Measurements from ENCODE around the gene MIGA1. TPM values are rescaled to one million over a fixed set of nuclear protein-coding genes. Genes with fewer than 3 reads are reported as not detected.

MIGA1 gene
- total RNA-seq, 1 donor from 2014 or later, result 10.8 TPM

DNA sequence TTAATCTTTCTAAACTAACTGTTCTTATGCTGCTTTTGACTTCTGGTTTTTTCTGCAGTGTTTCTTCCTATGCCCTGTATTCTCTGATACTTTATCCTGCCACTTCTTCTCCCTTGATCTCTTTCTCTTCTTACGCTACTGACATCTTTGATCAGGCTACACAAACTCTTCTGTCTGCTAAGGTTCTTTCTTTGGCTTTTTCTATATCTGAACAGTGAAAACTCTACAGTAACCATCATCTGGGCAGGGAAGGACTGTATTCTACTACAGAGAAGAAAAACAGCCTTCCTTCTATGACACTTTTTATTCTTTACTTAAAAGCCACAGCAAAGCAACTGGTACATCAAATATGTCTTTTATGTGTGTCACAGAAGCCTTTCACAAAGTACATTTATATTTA is 101.6 kb downstream of the MIGA1 start:
- Histone ChIP-seq H3K9me3 (no peaks in the 10 kb centered on the region), H3K4me1 (no peaks in the 10 kb centered on the region), H3K36me3 (no peaks in the 10 kb centered on the region), H3K4me3 (no peak overlapping the region), H3K27me3 (no peaks in the 10 kb centered on the region), H3K27ac (no peak overlapping the region)
- TF ChIP-seq, protein P1, sequence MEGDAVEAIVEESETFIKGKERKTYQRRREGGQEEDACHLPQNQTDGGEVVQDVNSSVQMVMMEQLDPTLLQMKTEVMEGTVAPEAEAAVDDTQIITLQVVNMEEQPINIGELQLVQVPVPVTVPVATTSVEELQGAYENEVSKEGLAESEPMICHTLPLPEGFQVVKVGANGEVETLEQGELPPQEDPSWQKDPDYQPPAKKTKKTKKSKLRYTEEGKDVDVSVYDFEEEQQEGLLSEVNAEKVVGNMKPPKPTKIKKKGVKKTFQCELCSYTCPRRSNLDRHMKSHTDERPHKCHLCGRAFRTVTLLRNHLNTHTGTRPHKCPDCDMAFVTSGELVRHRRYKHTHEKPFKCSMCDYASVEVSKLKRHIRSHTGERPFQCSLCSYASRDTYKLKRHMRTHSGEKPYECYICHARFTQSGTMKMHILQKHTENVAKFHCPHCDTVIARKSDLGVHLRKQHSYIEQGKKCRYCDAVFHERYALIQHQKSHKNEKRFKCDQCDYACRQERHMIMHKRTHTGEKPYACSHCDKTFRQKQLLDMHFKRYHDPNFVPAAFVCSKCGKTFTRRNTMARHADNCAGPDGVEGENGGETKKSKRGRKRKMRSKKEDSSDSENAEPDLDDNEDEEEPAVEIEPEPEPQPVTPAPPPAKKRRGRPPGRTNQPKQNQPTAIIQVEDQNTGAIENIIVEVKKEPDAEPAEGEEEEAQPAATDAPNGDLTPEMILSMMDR (IDR thresholded peaks at IDR 0.05), result no peak
- no peak for TF ChIP-seq POLR2A (IDR thresholded peaks at IDR 0.05)
- intact Hi-C loops (cut with DNase I), result no loop called here
- no peak for DNase-seq (ENCODE audit: extremely low spot score in 2 of 2)

DNA sequence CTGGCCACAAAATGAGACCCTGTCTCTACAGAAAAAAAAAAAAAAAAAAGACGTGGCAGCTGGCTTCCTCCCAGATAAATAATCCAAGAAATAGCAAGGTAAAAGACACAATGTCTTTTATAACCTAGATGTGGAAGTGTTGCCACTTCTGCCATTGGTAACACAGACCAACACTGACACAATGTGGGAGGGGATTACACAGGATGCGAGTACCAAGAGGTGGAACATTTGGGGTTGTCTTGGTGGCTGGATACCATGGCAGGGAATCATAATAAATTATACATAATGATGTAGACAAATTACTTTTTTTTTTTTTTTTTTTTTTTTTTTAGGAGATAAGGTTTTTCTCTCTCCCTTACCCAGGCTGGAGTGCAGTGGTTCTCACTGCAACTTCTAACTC is 103.0 kb downstream of the MIGA1 start:
- no peak for DNase-seq (ENCODE audit: extremely low spot score in 2 of 2)
- H3K4me3 ChIP-seq, result no peak overlapping the region
- H3K4me1 ChIP-seq, result no peaks in the 10 kb centered on the region
- TF ChIP-seq, protein P1 (IDR thresholded peaks at IDR 0.05), result no peak
- TF ChIP-seq POLR2A (IDR thresholded peaks at IDR 0.05), result no peak
- TF ChIP-seq POLR2AphosphoS5 (IDR thresholded peaks at IDR 0.05; ENCODE audit: insufficient read depth in 1 of 2, low read depth in 1 of 2), result no peak
- H3K27ac ChIP-seq, result no peak overlapping the region
- no peaks in the 10 kb centered on the region for H3K36me3 ChIP-seq
- no peaks in the 10 kb centered on the region for H3K27me3 ChIP-seq
- intact Hi-C loops (cut with DNase I), result no loop called here
- H3K9me3 ChIP-seq, result no peaks in the 10 kb centered on the region

DNA sequence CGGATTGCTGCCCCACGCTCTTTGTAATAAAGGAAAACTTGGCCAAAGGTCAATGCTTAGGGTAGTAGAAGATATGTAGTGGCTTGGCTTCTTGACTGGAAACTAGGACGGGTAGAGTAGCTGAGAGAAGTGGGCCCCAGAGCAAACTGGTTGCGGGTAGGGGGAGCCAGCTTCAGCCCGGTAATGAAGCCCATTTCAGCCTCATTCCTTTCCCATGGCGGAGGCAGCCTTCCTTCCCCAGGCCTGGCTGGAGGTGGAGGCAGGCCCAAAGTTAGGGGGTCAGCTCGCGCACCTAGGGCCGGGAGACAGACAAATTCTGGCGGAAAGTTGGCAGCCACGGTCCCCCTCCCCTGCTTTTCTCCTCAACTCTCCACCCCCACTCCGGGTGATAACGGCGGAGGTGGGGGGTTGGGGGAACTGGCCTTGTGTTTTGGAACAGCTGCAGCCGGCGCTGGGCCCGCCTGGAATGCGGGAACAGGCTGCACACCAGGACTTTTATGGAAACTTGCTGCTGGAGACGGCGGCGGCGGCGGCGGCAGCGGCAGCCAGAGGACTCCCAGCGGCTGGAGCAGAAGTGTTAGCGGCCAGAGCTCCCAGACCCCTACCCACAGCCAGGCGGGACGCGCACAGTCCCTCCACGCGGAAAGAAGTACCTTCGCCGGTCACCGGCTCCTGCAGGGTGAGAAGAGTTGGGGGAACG is 108.8 kb downstream of the MIGA1 start, which contains the start of gene NEXN:
NEXN (plus strand) TSS at position 544 of the 700 bp plus-strand sequence. CDS start 27,483 bp downstream, outside the sequence.
- intact Hi-C loops (cut with DNase I), result loop anchor here (5.0 kb wide), 1 partner anchor 51 kb away; no protein-coding TSS in a partner anchor

DNA sequence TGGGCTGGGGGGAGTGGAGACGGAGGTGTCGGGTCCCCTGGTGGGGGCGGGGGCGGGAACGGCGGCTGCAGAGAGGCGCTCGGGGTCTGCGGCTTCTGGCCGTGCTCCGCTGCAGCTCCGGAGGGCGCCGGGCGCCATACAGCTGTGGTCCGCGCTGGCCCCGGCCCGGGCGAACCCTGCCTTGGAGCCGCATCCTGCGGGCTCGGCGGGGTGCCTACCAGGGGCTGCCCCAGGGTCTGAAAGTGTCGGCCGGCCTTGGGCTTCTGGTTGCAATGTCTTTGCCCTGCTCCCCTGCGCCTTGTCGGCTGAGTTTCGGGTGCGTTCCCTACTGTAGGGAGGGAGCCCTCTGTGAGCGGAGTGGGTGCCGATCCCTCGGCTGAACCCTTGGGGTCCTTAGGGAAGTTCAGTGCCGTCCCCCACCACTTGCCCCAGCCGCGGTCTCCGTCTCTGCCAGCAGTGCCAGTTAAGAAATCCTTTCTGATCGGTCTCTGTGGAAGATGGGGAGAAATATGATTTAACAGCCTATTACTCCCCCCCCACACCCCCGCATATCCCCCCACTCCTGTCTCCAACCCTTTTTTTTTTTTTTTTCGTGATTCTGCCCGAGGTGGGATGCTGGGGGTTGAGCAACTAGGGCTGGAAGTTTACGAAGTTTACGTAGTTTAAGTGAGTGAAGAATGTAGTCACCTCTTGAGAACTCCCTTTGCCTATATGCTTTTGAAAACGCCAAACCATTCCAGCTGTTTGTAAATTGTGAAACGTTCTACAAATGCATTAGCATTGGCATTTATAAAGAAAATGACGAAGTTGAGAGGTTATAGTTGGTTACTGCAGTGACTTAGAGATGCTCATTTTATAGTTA is 109.6 kb downstream of the MIGA1 start:
- TF ChIP-seq, protein P1 (IDR thresholded peaks at IDR 0.05), result no peak
- TF ChIP-seq POLR2A (IDR thresholded peaks at IDR 0.05), result no peak
- TF ChIP-seq POLR2AphosphoS5 (IDR thresholded peaks at IDR 0.05; ENCODE audit: insufficient read depth in 1 of 2, low read depth in 1 of 2), result no peak
- H3K27me3 ChIP-seq, result no peaks in the 10 kb centered on the region
- H3K27ac ChIP-seq, result peak overlapping the region; percentile 86
- H3K36me3 ChIP-seq, result no peaks in the 10 kb centered on the region
- DNase-seq (ENCODE audit: extremely low spot score in 2 of 2), result no peak
- H3K4me3 ChIP-seq, result peak overlapping the region; percentile 79 to 80
- H3K9me3 ChIP-seq, result no peaks in the 10 kb centered on the region
- peaks cover 18% of the 10 kb centered on the region for H3K4me1 ChIP-seq
- intact Hi-C loops (cut with DNase I), result loop anchor here (5.0 kb wide), 1 partner anchor 52 kb away; no protein-coding TSS in a partner anchor

More for the DNA sequence above, 108.8 kb downstream of the MIGA1 start, which contains the start of gene NEXN:
- Histone ChIP-seq H3K9me3 (no peaks in the 10 kb centered on the region), H3K4me1 (peaks cover 18% of the 10 kb centered on the region), H3K36me3 (no peaks in the 10 kb centered on the region), H3K27me3 (no peaks in the 10 kb centered on the region), H3K4me3 (peak within 1 kb of the TSS; percentile 79 to 80), H3K27ac (peak within 1 kb of the TSS; percentile 86)
- TF ChIP-seq, protein P1 (IDR thresholded peaks at IDR 0.05), result no peak
- TF ChIP-seq POLR2AphosphoS5 (IDR thresholded peaks at IDR 0.05; ENCODE audit: insufficient read depth in 1 of 2, low read depth in 1 of 2) (peak; percentile 30 to 84), POLR2A (IDR thresholded peaks at IDR 0.05) (no peak)
- peak in 1 of 2 donors; percentile 89 for DNase-seq (ENCODE audit: extremely low spot score in 2 of 2)

Data from vagina (tissue), 2 donors.